Measurements from ENCODE around the gene RND3.

Gene RND3

DNA sequence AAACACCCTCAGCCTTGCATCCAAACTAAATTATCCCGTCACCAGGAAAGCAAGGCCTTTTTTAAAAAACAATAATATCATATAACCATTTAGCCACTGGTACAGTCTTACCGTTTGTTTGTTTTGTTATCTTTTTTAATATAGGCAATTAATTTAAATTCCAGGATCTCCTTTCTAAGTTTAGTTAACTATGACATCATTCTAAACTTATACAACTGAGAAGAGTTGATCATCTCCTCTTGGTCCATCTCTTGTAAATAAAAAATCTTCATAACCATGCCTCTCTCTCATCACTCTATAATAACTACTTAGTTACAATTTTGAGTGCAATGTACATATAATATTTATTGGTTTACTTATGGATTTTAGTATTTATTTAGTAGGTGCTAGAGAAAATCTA is 46.2 kb downstream of the RND3 start:
- no peak for DNase-seq (ENCODE audit: low read depth)

DNA sequence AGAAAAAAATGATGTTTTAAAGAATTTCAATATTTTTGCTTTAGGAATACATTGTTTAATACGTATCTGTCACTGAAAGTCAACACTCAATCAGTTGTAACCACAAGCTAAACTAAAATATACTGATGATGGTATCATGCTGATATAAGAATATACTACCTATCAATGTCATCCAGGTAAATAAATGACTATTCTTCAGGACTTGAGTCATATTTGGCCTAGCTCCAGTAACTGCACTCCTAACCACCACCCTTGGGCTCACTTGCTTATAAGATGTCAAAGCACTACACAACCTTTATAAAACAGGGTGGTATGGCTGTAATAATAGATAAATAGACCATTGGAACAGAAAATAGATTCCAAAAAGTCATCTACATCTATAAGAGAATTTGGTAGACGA is 48.8 kb downstream of the RND3 start:
- no peak for DNase-seq (ENCODE audit: low read depth)

- DNase-seq (ENCODE audit: low read depth), result no peak
These were observed 49.4 kb downstream of the RND3 start for GRCh38 chr2:150438041-150438440.

DNA sequence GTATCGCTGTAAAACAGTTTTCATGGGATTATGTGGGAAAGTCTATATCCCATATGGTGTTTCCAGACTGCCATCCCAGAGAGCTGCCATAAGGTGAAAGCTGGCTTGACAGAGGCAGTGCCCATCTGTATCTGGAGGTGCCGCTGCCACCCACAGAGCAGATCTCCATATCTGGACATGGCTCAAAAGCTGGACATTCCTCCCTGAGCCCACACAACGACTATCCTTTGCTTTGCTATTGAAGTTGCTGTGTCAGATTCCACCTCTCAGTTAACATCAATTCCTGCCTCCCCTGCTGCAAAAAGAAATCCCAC is 55.2 kb downstream of the RND3 start:
- no peak for DNase-seq (ENCODE audit: low read depth)

GRCh38 chr2:150431561-150432311 is 55.7 kb downstream of the RND3 start:
- DNase-seq (ENCODE audit: low read depth), result no peak

GRCh38 chr2:150429384-150429961 is 58.0 kb downstream of the RND3 start:
- DNase-seq (ENCODE audit: low read depth), result no peak

DNA sequence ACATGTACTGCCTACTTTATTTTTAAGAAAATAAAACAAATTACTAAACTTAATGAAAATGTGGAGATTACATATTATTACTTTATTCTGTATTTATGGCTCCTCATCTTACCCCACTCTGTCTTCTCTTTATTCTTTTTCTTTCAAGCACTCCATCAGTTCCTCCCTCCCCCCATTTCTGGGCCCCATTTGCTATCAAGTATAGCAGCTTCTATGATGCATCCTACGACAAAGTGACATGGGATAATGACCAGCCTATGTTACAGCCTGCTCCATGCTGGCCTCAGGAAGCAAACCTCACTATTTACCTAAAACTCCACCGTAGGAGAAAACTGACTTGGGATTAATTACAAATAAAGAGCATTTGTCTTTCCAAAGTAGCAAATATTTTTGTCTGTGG is 58.8 kb downstream of the RND3 start:
- no peak for DNase-seq (ENCODE audit: low read depth)

- no peak for DNase-seq (ENCODE audit: low read depth)
These were observed 60.2 kb downstream of the RND3 start for GRCh38 chr2:150427298-150427697.

- no peak for DNase-seq (ENCODE audit: low read depth)
These were observed 60.7 kb downstream of the RND3 start for GRCh38 chr2:150426724-150427123.

GRCh38 chr2:150426315-150426714 is 61.2 kb downstream of the RND3 start:
- DNase-seq (ENCODE audit: low read depth), result no peak

DNA sequence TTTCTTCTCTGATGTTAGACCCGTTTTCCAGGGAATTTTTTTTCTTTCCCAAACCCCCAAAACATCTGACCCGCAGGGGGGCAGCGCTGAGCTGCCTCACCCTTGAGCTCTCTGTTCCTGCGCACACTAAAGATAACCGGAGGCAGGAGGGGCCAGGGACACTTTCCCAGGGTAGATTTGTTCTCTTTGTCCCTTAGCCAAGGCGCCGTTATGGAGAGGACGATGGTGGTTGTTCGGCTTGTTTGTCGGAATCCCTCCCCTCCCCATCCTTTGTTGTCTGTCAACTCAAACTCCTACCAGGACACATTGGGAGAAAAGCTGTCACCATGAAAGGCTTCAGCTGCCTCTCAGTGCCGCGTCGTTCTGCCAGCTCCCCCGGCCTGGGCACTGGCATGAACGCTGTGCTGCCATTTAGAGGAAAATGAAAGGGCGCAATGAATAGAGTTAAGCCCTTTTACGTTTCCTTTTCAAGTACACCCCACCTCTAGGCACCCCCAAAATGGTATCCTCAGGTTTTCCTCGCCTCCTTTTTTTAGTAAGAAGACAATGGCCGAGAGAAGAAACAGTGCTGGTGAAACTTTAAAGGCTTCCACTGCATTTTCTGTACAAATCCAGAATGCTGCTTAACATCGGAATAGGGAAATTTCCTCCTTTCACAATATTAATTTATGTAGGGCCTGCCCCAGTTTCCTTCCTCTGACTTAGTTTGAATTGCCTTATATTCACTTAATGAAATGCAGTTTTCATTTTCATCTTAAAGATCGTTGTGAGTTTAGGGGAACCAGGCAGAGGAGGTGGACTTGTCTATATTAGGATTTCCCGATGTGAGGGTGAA is 62.1 kb downstream of the RND3 start:
- no peak for DNase-seq (ENCODE audit: low read depth)

GRCh38 chr2:150424406-150424805 is 63.1 kb downstream of the RND3 start:
- no peak for DNase-seq (ENCODE audit: low read depth)

DNA sequence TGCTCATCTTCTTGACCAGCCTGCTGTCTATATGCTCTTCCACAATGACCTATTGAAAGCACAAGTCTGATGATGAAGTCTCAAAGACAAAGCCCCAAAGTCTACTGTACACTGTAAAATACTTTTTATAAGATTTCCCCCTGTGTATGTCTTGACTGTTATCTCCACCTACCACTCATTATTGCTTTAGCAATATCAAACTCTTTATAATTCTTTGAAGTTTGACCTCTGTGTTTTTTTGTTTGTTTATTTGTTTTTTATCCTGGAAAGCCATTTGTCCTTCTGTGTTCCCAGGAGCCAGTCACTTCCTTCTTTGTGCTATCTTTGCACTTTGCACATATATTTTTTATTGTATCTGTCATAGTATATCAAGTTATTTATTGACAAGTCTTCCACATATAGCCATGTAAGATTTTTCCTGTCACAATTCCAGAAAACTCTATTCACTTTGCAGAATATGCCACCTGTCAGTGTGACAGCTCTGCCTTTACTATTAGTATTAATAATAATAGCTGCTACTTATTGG is 66.3 kb downstream of the RND3 start:
- DNase-seq (ENCODE audit: low read depth), result no peak

DNA sequence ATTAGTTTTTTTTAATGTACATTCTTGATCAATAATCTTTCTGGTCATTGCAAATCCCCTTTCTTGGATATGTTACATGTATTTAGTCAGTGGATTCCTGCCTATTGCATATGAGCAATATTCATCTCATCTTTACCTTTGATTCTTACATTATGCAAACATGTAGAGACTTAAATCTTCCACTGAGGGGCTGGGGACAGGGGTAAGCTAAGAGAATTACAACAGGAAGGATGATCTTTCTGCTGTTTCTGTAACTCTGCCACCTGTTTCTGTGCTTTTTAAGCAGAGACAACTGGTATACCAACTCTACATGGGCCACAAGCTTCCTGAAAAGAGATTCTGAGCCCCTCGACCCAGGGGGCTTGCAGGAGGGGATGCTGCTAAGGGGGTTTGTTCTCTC is 68.6 kb downstream of the RND3 start:
- no peak for DNase-seq (ENCODE audit: low read depth)

Data from stromal cell of bone marrow (primary cell).